ENCODE data around the gene MTOR. TPM values are rescaled to one million over a fixed set of nuclear protein-coding genes. Genes with fewer than 3 reads are reported as not detected.

Gene MTOR
- total RNA-seq, 3 donors from 2014 or later = 37.9 to 50.5 (median 42.5) TPM

DNA sequence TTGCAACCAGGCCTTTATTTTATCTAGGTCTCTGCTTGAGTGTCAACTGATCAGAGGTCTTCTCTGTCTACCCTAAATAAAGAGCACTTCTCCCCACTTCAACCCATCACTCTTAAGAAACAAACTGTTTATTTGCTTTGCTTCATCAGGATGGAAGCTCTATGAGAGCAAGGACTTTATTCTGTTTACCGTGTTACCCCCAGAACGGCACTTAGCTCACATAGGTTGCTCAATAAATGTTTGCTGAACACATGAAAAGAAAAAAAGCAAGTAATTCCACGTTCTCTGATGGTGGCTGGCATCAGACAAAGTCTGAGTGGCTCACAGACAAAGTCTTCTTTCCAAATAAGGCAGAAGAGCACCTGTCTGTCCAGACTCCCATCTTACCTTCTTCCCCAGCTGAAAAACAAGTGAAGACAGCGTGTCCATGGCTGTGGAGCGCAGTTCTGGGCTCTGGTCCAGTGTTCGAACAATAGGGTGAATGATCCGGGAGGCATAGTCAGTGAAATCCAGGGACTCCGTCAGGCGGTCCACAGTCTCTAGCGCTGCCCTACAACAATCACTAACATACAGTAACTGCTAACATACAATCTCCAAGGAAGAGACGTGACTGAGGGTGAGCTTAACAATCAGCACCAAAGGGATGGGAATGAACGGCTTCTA, 50.3 kb downstream of the MTOR start:
- TF ChIP-seq, protein P1, sequence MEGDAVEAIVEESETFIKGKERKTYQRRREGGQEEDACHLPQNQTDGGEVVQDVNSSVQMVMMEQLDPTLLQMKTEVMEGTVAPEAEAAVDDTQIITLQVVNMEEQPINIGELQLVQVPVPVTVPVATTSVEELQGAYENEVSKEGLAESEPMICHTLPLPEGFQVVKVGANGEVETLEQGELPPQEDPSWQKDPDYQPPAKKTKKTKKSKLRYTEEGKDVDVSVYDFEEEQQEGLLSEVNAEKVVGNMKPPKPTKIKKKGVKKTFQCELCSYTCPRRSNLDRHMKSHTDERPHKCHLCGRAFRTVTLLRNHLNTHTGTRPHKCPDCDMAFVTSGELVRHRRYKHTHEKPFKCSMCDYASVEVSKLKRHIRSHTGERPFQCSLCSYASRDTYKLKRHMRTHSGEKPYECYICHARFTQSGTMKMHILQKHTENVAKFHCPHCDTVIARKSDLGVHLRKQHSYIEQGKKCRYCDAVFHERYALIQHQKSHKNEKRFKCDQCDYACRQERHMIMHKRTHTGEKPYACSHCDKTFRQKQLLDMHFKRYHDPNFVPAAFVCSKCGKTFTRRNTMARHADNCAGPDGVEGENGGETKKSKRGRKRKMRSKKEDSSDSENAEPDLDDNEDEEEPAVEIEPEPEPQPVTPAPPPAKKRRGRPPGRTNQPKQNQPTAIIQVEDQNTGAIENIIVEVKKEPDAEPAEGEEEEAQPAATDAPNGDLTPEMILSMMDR (IDR thresholded peaks at IDR 0.05) = no peak
- Histone ChIP-seq H3K4me3 (no peak overlapping the region), H3K9me3 (no peaks in the 10 kb centered on the region), H3K4me1 (ENCODE audit: low read depth) (no peaks in the 10 kb centered on the region), H3K36me3 (ENCODE audit: low read depth) (peaks cover 25% of the 10 kb centered on the region)
- DNase-seq (no peak), ATAC-seq (no peak)
- intact Hi-C loops (cut with DNase I, micrococcal nuclease) = no loop called here

DNA sequence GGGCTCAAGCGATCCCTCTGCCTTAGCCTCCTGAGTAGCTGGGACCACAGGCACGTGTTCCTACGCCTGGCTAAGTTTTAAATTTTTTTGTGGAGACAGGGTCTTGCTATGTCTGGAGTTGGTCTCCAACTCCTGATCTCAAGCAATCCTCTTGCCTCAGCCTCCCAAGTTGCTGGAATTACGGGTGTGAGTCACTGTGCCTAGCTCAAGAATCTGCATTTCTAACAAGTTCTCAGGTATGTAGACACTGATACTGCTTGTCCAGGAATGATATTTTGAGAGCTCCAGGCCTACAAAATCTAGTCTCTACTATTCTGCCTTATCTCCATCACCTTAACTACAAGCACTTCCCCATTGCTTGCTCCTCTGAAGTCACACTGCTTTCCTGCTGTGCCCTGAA, 50.9 kb downstream of the MTOR start:
- no peak for ATAC-seq
- DNase-seq = no peak
- H3K4me3 ChIP-seq = no peak overlapping the region
- H3K36me3 ChIP-seq (ENCODE audit: low read depth) = peaks cover 25% of the 10 kb centered on the region
- TF ChIP-seq, protein P1 (IDR thresholded peaks at IDR 0.05) = no peak
- no peaks in the 10 kb centered on the region for H3K4me1 ChIP-seq (ENCODE audit: low read depth)
- H3K9me3 ChIP-seq = no peaks in the 10 kb centered on the region
- intact Hi-C loops (cut with DNase I, micrococcal nuclease) = no loop called here

DNA sequence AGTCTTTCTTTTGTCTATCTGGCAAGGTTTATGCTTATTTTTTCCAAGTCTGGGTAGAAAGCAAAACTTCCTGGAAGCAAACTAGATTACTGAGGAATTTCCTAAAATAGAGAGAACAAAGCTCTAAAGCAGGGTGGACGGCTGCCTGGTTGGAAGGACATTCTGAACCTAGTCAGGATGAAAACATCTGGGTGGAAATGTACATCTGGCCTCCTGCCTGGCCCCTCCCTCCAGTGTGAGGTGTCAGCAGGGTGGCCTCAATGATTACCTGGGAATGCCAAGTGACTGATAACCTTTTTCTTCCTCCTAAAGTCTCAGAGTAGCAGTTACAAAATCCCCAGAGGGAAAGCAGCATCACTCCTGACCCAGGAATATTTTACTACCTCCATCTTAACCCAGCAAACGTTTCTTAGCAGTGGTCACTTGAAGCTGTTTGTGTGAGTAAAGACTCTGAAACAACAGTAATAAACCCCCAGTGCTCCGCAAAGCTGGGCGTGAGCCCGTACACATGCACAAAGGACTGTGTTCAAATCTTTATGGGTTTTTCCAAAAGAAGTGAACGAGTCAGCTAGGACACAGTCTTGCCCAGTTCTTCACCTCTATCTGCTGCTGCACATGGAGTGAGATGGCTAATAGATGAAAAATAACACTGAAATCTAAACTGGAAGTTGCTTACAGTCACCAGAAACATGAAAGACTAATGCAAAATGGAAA, 54.3 kb downstream of the MTOR start:
- no peaks in the 10 kb centered on the region for H3K9me3 ChIP-seq
- H3K36me3 ChIP-seq (ENCODE audit: low read depth) = peaks cover 22% of the 10 kb centered on the region
- TF ChIP-seq, protein P1 (IDR thresholded peaks at IDR 0.05) = no peak
- DNase-seq = no peak
- ATAC-seq = no peak
- no peaks in the 10 kb centered on the region for H3K4me1 ChIP-seq (ENCODE audit: low read depth)
- intact Hi-C loops (cut with DNase I, micrococcal nuclease) = no loop called here
- H3K4me3 ChIP-seq = no peak overlapping the region

DNA sequence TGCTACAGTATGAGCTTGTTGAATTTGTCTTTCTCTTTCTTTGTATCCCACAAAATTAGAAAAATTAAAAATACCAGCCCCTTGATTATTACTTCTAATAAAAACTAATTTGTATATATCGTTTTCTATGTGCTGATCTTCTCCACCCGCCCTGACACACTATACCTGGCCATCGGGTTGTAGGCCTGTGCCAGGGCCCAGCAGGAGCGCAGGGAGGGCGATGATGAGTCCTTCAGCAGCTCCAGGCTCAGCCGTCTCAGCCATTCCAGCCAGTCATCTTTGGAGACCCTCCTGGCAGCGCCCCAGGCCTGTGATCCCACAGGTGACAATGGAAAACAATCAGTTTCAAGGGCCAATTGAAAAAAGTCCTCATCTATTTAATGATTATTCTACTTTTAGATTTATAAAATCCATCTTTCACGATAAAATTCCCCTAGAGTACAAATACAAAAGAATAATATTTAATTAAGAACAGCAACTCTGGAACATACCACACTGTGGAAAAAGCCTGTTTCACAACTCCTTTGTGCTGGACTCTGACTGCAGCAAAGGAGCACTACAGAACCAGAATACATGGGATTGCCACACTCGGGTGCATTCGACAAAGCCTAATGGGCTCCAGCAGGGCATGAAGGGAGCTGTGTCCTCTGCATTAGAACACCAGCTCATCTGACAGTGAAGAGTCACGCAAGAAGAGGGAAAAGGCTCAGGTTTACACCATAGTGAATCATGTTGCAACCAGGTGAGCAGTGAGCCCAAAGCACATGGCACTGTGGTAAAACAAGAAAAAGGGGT, 57.8 kb downstream of the MTOR start:
- Histone ChIP-seq H3K4me1 (ENCODE audit: low read depth) (no peaks in the 10 kb centered on the region), H3K9me3 (no peaks in the 10 kb centered on the region), H3K4me3 (no peak overlapping the region), H3K36me3 (ENCODE audit: low read depth) (peaks cover 5% of the 10 kb centered on the region)
- ATAC-seq (no peak), DNase-seq (no peak)
- intact Hi-C loops (cut with DNase I, micrococcal nuclease) = no loop called here
- TF ChIP-seq, protein P1 (IDR thresholded peaks at IDR 0.05) = no peak

DNA sequence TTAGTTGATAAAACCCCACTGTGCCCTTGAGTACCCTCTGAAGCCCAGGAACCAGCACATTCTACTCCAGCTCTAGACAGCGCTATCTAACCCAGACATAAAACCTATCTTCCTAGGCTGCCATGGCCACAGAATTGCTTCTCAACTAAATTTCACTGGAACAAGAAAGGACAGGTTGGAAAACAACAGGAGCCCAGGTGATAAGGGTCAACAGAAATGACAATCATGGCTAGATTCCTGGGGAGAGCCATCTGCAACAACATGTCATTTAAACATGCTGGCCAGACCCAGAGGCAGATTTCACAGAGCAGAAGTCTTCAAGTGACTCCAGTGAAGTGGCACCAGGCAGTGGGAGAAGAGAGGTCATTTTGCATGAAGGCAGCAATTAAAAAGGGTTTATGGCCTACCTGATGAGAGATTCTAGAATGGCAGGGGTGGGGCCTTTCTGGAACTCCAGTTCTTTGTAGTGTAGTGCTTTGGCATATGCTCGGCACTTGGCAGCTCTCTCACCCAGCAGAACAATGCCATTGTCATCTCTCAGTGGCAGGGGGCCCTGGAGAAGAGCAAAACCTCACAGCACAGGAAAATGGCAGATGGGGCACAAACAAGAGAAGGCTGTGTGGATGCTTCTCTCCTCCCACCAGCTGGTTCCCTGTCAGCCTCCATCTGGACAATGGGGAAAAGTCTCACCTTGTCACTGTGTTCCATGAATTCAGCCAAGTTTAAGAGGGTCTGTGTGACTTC, 63.3 kb downstream of the MTOR start:
- no peaks in the 10 kb centered on the region for H3K9me3 ChIP-seq
- no peaks in the 10 kb centered on the region for H3K4me1 ChIP-seq (ENCODE audit: low read depth)
- no peaks in the 10 kb centered on the region for H3K36me3 ChIP-seq (ENCODE audit: low read depth)
- DNase-seq = no peak
- TF ChIP-seq, protein P1 (IDR thresholded peaks at IDR 0.05) = no peak
- intact Hi-C loops (cut with DNase I, micrococcal nuclease) = no loop called here
- no peak for ATAC-seq
- H3K4me3 ChIP-seq = no peak overlapping the region

Data from mucosa of descending colon (tissue), 3 donors.